ENCODE data around the gene TFCP2L1. TPM values are rescaled to one million over a fixed set of nuclear protein-coding genes. Genes with fewer than 3 reads are reported as not detected.

TFCP2L1 gene
- total RNA-seq, 1 donor from 2014 or later: 0.02 TPM

DNA sequence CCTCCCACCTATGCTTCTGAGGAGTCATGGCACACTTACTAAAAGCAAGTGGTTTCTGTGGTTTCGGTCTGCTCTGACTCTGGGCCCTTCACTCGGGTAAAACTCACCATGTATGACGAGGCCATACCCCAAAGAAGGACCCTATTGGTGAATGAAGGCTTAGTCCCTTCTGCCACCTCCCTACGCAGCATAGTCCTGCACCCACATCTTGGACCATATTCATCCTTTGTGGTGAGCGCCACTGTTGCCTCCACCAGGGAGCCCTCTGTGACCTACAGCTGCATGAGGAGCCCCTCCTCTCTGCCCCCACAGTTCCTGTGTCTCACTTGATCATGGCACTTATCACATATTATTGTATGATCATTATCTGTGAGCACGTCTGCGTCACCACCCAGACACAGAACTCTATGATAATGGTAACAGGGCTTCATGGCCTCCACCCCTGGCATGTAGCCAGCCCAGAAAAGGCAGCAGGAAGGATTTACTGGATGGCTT, 113.3 kb downstream of the TFCP2L1 start:
- Mint-ChIP-seq H3K4me1 (ENCODE audit: low read depth) (no peaks in the 10 kb centered on the region), H3K27ac (ENCODE audit: unreplicated experiment) (no peak overlapping the region), H3K27me3 (ENCODE audit: low read depth) (peaks cover 16% of the 10 kb centered on the region), H3K9me3 (ENCODE audit: low read depth) (peaks cover 10% of the 10 kb centered on the region), H3K4me3 (ENCODE audit: unreplicated experiment) (no peak overlapping the region), H3K36me3 (ENCODE audit: low read depth) (peaks cover 12% of the 10 kb centered on the region)
- no peak for TF ChIP-seq CTCF (IDR thresholded peaks at IDR 0.05)
- no peak for DNase-seq (ENCODE audit: low spot score)

GRCh38 chr2:121170577-121170976, 114.4 kb downstream of the TFCP2L1 start:
- DNase-seq (ENCODE audit: low spot score): no peak
- Mint-ChIP-seq H3K27ac (ENCODE audit: unreplicated experiment) (no peak overlapping the region), H3K36me3 (ENCODE audit: low read depth) (peaks cover 12% of the 10 kb centered on the region), H3K4me1 (ENCODE audit: low read depth) (no peaks in the 10 kb centered on the region), H3K4me3 (ENCODE audit: unreplicated experiment) (no peak overlapping the region), H3K9me3 (ENCODE audit: low read depth) (peaks cover 10% of the 10 kb centered on the region), H3K27me3 (ENCODE audit: low read depth) (peaks cover 16% of the 10 kb centered on the region)
- TF ChIP-seq CTCF (IDR thresholded peaks at IDR 0.05): no peak

DNA sequence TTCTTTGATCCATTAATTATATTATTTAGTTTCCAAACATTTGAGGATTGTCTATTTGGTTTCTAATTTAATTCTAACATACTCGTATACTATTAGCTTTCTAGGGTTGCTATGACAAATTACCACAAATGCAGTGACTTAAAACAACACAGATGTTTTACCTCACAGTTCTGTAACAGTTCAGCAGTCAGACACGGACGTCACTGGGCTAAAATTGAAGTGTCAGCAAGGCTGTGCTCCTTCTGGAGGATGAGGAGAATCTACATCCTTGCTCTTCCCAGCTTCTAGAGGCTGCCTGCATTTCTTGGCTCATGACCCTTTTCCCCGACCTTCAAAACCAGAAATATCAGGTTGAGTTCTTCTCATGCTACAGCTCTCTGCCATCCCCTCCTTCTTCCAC, 117.6 kb downstream of the TFCP2L1 start:
- Mint-ChIP-seq H3K9me3 (ENCODE audit: low read depth) (peaks cover 15% of the 10 kb centered on the region), H3K36me3 (ENCODE audit: low read depth) (peaks cover 14% of the 10 kb centered on the region), H3K4me3 (ENCODE audit: unreplicated experiment) (no peak overlapping the region), H3K27me3 (ENCODE audit: low read depth) (peaks cover 21% of the 10 kb centered on the region), H3K4me1 (ENCODE audit: low read depth) (no peaks in the 10 kb centered on the region), H3K27ac (ENCODE audit: unreplicated experiment) (no peak overlapping the region)
- no peak for TF ChIP-seq CTCF (IDR thresholded peaks at IDR 0.05)
- DNase-seq (ENCODE audit: low spot score): no peak

Other genes with a start within 250 kb of the TFCP2L1 start
- gene RNU4ATAC, start 245.7 kb upstream of the TFCP2L1 start, total RNA-seq: not detected in 3 replicates